ENCODE measurements around the gene ITGA11. TPM values are rescaled to one million over a fixed set of nuclear protein-coding genes. Genes with fewer than 3 reads are reported as not detected.

The ITGA11 gene
- total RNA-seq, 2 donors from 2014 or later: 0.27 to 1.8 TPM

DNA sequence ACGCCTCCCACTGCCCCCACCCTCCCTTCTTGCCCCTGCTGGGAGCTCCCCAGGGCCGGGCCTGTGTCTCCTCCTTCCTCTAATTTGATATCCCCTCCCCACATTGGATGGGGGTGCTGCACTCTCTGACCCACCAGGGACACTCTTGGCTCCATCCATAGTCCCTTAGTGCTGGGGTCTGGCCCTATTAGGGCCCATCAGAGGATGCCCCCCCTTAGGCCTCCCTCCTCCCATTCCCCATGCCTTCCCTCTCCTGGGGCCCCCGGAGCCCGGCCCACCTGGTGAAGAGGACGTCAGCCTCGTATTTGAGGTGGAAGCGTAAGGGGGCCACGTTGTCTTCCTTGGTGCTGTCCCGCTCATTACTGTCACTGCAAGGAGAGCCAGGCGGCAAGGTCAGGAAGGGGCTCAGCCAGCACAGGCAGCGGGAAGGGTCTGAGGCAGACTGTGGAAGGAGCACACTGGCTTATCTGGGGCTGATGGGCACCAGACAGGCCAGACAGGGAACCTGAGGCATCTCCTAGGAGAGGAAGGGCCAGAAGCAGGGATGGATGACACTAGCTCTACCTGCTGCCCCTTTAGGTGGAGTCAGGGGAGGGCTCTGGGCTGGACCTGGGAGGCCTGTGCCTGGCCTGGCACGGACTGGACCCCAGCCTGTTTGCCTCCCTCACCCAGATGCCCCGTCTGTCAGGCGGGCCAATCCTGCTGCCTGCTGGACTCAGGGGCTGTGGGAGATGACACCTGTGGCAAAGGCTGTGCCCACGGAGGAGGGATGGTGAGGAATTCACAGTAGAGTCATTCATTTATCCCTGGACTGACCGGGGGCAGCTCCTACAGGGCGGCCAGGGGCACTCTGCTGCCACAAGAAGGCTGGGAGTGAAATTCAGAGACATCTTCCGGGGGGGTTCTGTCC is 118.2 kb downstream of the ITGA11 start:
- DNase-seq (ENCODE audit: low spot score in 2 of 2) (peak in 1 of 2 donors; percentile 39), ATAC-seq (no peak)

GRCh38 chr15:68312701-68313204 is 119.2 kb downstream of the ITGA11 start:
- H3K9me3 Mint-ChIP-seq: no peaks in the 10 kb centered on the region
- H3K27ac Mint-ChIP-seq: no peak overlapping the region
- DNase-seq (ENCODE audit: low spot score in 2 of 2) (peak in 1 of 2 donors; percentile 33), ATAC-seq (no peak)
- H3K36me3 Mint-ChIP-seq: no peaks in the 10 kb centered on the region

More for the DNA sequence above, 118.2 kb downstream of the ITGA11 start:
- no peaks in the 10 kb centered on the region for H3K9me3 Mint-ChIP-seq
- peak overlapping the region; percentile 69 to 79 for H3K27ac Mint-ChIP-seq
- no peaks in the 10 kb centered on the region for H3K36me3 Mint-ChIP-seq

DNA sequence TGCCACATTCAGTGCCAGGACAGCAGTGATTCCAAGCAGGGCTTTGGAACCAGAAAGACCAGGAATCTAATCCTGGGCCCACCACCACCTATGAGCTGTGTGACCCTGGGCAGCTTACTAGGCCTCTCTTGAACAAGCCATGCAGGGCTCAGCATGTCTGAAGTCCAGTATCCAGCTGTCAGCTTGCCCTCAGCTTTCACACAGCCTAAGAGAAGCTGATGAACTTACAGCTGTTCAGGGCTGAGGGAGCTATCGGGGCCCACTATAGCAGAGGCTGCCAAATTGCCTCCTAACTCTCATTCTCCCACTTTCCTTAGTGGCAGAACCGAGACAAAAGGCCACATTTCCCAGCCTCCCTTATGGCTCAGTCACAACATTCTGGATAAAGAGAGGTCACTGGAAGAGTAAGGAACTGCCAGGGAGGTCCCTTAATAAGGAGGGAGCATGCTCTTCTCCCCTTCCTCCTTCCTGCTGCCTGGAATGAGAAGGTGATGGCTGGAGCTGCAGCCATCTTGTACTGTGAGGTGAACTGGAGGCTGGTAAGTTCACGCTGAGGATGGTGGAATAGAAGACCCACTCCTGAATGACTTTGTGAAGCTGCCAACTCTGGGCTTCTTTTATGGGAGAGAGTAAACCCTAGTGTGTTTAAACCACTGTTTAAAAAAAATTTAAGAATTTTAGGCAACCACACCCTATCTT is 120.0 kb downstream of the ITGA11 start:
- no peaks in the 10 kb centered on the region for H3K9me3 Mint-ChIP-seq
- DNase-seq (ENCODE audit: low spot score in 2 of 2) (peak in 1 of 2 donors; percentile 41), ATAC-seq (no peak)
- no peak overlapping the region for H3K27ac Mint-ChIP-seq
- no peaks in the 10 kb centered on the region for H3K36me3 Mint-ChIP-seq

GRCh38 chr15:68311464-68311835 is 120.5 kb downstream of the ITGA11 start:
- ATAC-seq (no peak), DNase-seq (ENCODE audit: low spot score in 2 of 2) (no peak)
- Mint-ChIP-seq H3K9me3 (no peaks in the 10 kb centered on the region), H3K27ac (no peak overlapping the region), H3K36me3 (no peaks in the 10 kb centered on the region)

DNA sequence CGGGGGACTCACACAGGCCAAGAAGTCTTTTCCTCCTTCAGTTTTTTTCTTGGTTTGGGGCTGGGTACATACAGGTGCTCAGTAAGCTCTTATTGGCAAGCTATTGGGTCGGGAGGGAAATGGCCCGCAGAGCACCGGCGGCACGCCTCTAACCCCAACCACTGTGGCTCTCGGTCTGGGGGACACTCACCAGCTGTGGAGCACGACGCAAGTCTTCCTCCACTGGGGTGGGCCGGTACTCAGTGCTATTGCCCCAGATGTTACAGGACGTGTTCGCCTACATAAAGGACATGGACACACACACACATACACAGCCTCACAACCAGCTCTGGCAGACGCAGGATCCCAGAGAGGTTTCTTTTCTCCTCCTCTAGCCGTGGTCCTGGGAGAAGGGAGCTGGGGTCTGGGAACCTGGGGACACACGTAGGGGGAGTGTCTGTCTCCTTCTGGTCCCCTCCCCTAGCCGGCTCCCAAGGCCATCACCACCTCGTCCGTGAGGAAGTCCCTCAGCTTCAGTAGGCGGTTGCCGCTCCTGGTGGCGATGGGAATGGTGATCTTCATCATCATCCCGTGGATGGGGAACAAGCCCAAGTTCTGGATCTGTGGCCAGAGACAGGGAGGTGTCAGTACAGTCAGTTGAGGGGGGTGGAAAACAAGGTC is 121.0 kb downstream of the ITGA11 start:
- DNase-seq (ENCODE audit: low spot score in 2 of 2): peak in 1 of 2 donors; percentile 42
- no peak overlapping the region for H3K27ac Mint-ChIP-seq
- no peak for ATAC-seq
- no peaks in the 10 kb centered on the region for H3K9me3 Mint-ChIP-seq
- no peaks in the 10 kb centered on the region for H3K36me3 Mint-ChIP-seq

DNA sequence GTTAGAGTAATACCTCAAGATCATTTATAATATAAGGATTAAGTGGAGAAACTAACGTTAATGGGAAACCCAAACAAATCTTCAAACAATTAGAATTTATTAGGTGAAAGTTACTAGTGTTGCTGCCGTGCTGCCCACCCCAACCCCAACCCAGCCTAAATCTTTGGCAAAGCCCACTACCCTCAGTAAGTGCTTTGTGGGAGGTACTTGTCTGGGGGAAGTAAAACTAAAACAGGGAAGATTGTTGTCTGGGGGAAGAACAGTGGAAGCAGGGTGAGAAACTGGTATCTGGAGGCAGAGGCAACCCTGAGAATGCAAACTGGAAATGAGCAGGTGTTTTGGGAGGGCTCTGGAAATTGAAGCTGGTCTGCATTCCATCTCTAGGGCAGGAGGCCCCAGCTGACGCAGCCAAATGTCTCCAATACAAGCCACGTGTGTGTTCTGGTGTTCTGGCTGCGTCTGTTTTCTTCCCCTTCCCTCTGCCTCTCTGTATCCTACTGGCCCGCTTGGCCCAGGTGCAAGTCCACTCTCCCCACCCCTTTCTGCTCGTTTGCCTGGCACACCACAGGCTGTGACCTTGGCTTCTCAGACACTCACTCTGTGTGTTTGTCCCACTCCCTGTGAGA is 121.7 kb downstream of the ITGA11 start:
- H3K36me3 Mint-ChIP-seq: no peaks in the 10 kb centered on the region
- H3K27ac Mint-ChIP-seq: no peak overlapping the region
- DNase-seq (ENCODE audit: low spot score in 2 of 2): peak in 1 of 2 donors; percentile 20
- H3K9me3 Mint-ChIP-seq: no peaks in the 10 kb centered on the region
- no peak for ATAC-seq

- ATAC-seq (no peak), DNase-seq (ENCODE audit: low spot score in 2 of 2) (no peak)
- no peaks in the 10 kb centered on the region for H3K9me3 Mint-ChIP-seq
- no peaks in the 10 kb centered on the region for H3K36me3 Mint-ChIP-seq
- H3K27ac Mint-ChIP-seq: no peak overlapping the region
Measured at GRCh38 chr15:68309024-68309423, 122.9 kb downstream of the ITGA11 start.

GRCh38 chr15:68307131-68307928 is 124.6 kb downstream of the ITGA11 start:
- Mint-ChIP-seq H3K9me3 (no peaks in the 10 kb centered on the region), H3K36me3 (no peaks in the 10 kb centered on the region), H3K27ac (peak overlapping the region in 1 of 2 donors; percentile 42)
- peak in 1 of 2 donors; percentile 33 for DNase-seq (ENCODE audit: low spot score in 2 of 2)
- ATAC-seq: no peak

DNA sequence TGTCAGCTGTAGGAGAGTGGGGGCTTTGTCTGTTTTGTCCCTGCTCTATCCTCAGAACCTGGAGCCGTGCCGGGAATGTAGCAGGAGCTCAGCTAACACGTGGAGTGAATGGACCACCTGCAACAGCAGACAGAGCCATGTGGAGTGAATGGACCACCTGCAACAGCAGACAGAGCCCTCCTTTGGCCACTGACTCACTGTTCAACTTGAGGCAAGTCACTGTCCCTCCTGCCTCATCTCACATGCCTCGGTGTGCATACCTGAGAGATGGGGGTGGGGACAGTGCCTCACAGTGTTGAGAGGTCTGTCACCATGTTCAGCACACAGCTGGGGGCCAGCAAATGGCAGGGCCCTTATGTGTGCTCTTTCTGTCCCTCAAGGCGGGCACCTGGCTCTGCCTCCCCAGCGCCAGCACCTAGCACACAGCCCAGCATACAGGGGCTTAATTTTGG is 126.5 kb downstream of the ITGA11 start:
- H3K27ac Mint-ChIP-seq: peak overlapping the region in 1 of 2 donors; percentile 10
- no peaks in the 10 kb centered on the region for H3K9me3 Mint-ChIP-seq
- ATAC-seq (no peak), DNase-seq (ENCODE audit: low spot score in 2 of 2) (peak in 1 of 2 donors; percentile 25)
- no peaks in the 10 kb centered on the region for H3K36me3 Mint-ChIP-seq

- ATAC-seq (no peak), DNase-seq (ENCODE audit: low spot score in 2 of 2) (peak in 1 of 2 donors; percentile 40)
- no peaks in the 10 kb centered on the region for H3K9me3 Mint-ChIP-seq
- H3K27ac Mint-ChIP-seq: peak overlapping the region; percentile 10 to 25
- H3K36me3 Mint-ChIP-seq: no peaks in the 10 kb centered on the region
Measured at GRCh38 chr15:68304589-68305337, 127.2 kb downstream of the ITGA11 start.

- DNase-seq (ENCODE audit: low spot score in 2 of 2) (peak in 1 of 2 donors; percentile 50), ATAC-seq (no peak)
- peak overlapping the region in 1 of 2 donors; percentile 41 for H3K27ac Mint-ChIP-seq
- no peaks in the 10 kb centered on the region for H3K9me3 Mint-ChIP-seq
- no peaks in the 10 kb centered on the region for H3K36me3 Mint-ChIP-seq
Measured at GRCh38 chr15:68303560-68304436, 128.2 kb downstream of the ITGA11 start.

DNA sequence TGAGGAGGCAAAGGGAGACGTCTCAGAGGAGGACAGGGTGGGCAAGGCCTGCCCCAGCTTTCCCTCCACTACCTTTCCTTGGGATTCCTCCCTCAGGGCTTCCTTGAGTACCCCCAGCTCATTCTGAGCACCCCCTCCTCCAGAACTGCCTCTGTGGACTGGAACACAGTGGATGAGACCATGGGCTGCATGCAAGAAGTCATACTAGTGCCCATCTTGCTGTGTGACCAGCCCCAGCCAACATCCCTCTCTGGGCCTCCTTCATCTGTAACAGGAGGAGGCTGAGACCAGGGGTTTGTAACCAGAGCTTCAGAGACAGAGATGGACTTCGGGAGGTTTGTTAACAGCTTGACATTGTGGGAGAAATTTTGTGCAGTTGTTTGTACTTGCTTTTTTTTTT is 128.8 kb downstream of the ITGA11 start:
- H3K9me3 Mint-ChIP-seq: no peaks in the 10 kb centered on the region
- DNase-seq (ENCODE audit: low spot score in 2 of 2): peak in 1 of 2 donors; percentile 31
- peak overlapping the region in 1 of 2 donors; percentile 41 for H3K27ac Mint-ChIP-seq
- no peaks in the 10 kb centered on the region for H3K36me3 Mint-ChIP-seq
- no peak for ATAC-seq

- Mint-ChIP-seq H3K9me3 (no peaks in the 10 kb centered on the region), H3K36me3 (no peaks in the 10 kb centered on the region), H3K27ac (peak overlapping the region in 1 of 2 donors; percentile 41)
- ATAC-seq (no peak), DNase-seq (ENCODE audit: low spot score in 2 of 2) (peak in 1 of 2 donors; percentile 44)
Measured at GRCh38 chr15:68302729-68303128, 129.2 kb downstream of the ITGA11 start.

DNA sequence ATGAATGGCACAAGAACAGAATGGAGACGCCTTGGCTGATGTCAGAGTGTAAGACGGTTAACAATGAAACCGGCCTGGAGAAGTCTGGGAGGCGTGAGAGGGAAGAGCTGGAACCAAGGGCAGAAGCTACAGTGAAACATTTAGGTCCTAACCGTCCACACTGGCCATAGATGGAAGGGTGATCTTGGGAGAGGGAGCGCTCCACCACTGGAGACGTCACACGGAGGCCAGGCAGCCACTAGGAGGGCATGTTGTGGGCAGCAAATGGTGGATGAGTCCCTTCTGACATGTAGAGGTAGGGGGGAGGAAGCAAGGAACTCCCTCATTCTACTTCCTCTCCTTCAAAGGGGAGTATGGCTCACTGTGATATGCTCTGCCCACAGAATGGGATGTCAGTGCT is 130.7 kb downstream of the ITGA11 start:
- no peak overlapping the region for H3K27ac Mint-ChIP-seq
- no peak for DNase-seq (ENCODE audit: low spot score in 2 of 2)
- no peak for ATAC-seq
- H3K36me3 Mint-ChIP-seq: no peaks in the 10 kb centered on the region
- H3K9me3 Mint-ChIP-seq: no peaks in the 10 kb centered on the region

Measured in activated naive CD4-positive, alpha-beta T cell treated with anti-CD3 and anti-CD28 coated beads, Interleukin-2, amount 50 U/mL, for 72 hours (primary cell).